ENCODE measurements around the gene GATM. TPM values are rescaled to one million over a fixed set of nuclear protein-coding genes. Genes with fewer than 3 reads are reported as not detected.

Gene GATM
- total and polyA plus RNA-seq, 2 of the 8 experiments (the other 6 are each of a cell fraction or from before 2014, with no cell fraction given): 10.2 to 15.1 TPM

DNA sequence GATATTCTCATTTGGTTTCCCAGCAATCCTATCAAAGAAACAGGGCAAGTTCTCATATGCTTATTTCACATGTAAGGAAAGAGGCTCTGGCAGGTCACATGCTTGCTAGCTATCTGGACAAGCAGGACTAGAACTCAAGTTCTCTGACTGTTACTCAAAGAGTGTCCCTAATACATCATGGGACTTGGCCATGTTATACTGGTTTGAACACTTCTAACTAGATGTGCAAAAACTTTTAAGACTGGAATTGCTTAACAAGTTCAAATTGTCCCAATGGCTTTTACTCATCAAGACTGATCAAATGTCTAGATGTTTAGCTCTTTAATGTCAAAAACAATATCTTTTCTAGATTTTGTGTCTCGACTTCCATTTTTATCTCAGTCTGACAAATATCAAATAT is 6.8 kb downstream of the GATM start:
- H3K18ac ChIP-seq (ENCODE audit: extremely low read depth, low read length): no peak overlapping the region
- H2BK15ac ChIP-seq (ENCODE audit: low read length): no peak overlapping the region
- no peak for TF ChIP-seq PHF8 (conservative IDR thresholded peaks at IDR 0.05; ENCODE audit: low read depth, low read length)
- no peak for TF ChIP-seq SRF (IDR thresholded peaks at IDR 0.05; ENCODE audit: low read depth, low read length)
- TF ChIP-seq TBP (IDR thresholded peaks at IDR 0.05; ENCODE audit: low read depth, low read length): no peak
- H3K4ac ChIP-seq (replicated peaks; ENCODE audit: insufficient read length, low read depth, low read length): no peak overlapping the region
- H3K14ac ChIP-seq (ENCODE audit: insufficient read length): no peak overlapping the region
- H3K27me3 ChIP-seq (replicated peaks in 1 of 4; ENCODE audit: control insufficient read depth in 3 of 4, extremely low read depth in 1 of 4, insufficient read depth in 3 of 4, low read length in 3 of 4): peaks cover 2 to 13% (median 10%) of the 10 kb centered on the region in 4 experiments
- no peak overlapping the region for H3K27ac ChIP-seq (ENCODE audit: low read depth, low read length)
- no peak overlapping the region for H2BK12ac ChIP-seq (ENCODE audit: low read depth, low read length)
- peak overlapping the region in 1 of 2 experiments; percentile 10; a peak in 1 of 4 replicates for H3K4me2 ChIP-seq (ENCODE audit: insufficient read depth in 1 of 2, low read depth in 2 of 2, low read length in 2 of 2)
- no peaks in the 10 kb centered on the region for H3K79me1 ChIP-seq (ENCODE audit: low read depth, low read length)
- H3K9ac ChIP-seq (replicated peaks in 1 of 4; ENCODE audit: extremely low read depth in 1 of 4, low read depth in 3 of 4, low read length in 3 of 4): no peak overlapping the region
- H2AK5ac ChIP-seq (ENCODE audit: low read depth, low read length): no peak overlapping the region
- 75% methylated on average over 1 of the region's 1 CpG; no CpG with 5 or more reads in 1 of the 2 experiments for WGBS, 2 experiments (ENCODE audit: extremely low coverage in 1 of 2, insufficient coverage in 1 of 2, insufficient read length in 1 of 2, insufficient replicate concordance in 2 of 2, low coverage in 1 of 2, low lambda C conversion rate in 2 of 2, missing lambda C conversion rate in 1 of 2)
- no peaks in the 10 kb centered on the region for H3K23me2 ChIP-seq (ENCODE audit: low read depth, low read length)
- H3K36me3 ChIP-seq (ENCODE audit: control insufficient read depth in 2 of 4, insufficient read depth in 4 of 4, low read length in 3 of 4): no peaks in the 10 kb centered on the region
- DNase-seq (ENCODE audit: low read depth in 1 of 2, low spot score in 2 of 2) (no peak), FAIRE-seq (no peak)
- H3K4me3 ChIP-seq (ENCODE audit: extremely low read depth in 1 of 4, insufficient read depth in 2 of 4, low read depth in 3 of 4, low read length in 4 of 4): no peak overlapping the region; a peak in 1 of 8 replicates
- no peaks in the 10 kb centered on the region for H3K9me3 ChIP-seq (ENCODE audit: insufficient read depth in 2 of 2, low read depth in 1 of 2, low read length in 1 of 2)
- H4K20me1 ChIP-seq (replicated peaks in 1 of 2; ENCODE audit: control insufficient read depth in 1 of 2, insufficient read depth in 2 of 2, low read length in 2 of 2): peaks cover 0 to under 1% of the 10 kb centered on the region in 2 experiments
- no peak overlapping the region for H2BK120ac ChIP-seq (replicated peaks; ENCODE audit: low read depth, low read length)
- ChIA-PET CTCF (ENCODE audit: partially characterized antibody) (interaction anchor here (0.9 to 1.9 kb wide), 3 partner anchors 11 to 162 kb away, joined by 3 to 5 read pairs (median 3); no protein-coding TSS in a partner anchor), POLR2A (ENCODE audit: partially characterized antibody) (no interaction called here)
- H4K5ac ChIP-seq (ENCODE audit: insufficient read length, low read depth, low read length): no peak overlapping the region
- no peaks in the 10 kb centered on the region for H3K79me2 ChIP-seq (ENCODE audit: control insufficient read depth in 1 of 2, insufficient read depth in 2 of 2, low read length in 2 of 2)
- H2BK20ac ChIP-seq (ENCODE audit: low read length): no peak overlapping the region
- no peak overlapping the region for H3K56ac ChIP-seq (replicated peaks; ENCODE audit: insufficient read length, low read depth, low read length)
- H4K91ac ChIP-seq (replicated peaks; ENCODE audit: insufficient read length, low read length): no peak overlapping the region
- H3K4me1 ChIP-seq (replicated peaks in 1 of 4; ENCODE audit: control insufficient read depth in 3 of 4, insufficient read depth in 4 of 4, low read length in 3 of 4): peaks cover 0 to 5% (median 1%) of the 10 kb centered on the region in 4 experiments; a peak in 3 of 7 replicates
- no peak overlapping the region for H3K23ac ChIP-seq (ENCODE audit: insufficient read length)
- H2BK5ac ChIP-seq (ENCODE audit: low read depth, low read length): no peak overlapping the region
- H2AFZ ChIP-seq (ENCODE audit: low read length): no peak overlapping the region
- H4K8ac ChIP-seq (ENCODE audit: extremely low read depth, insufficient read depth, low read length): no peak overlapping the region

Measured in H1 (cell line).